GM10847 (cell line): ENCODE results near the gene PIK3AP1.

ENCODE experiments used
- POLR2A ChIP-seq: IDR thresholded peaks from 2 replicates; pipeline ENCODE4 v1.6.1; 2011; ENCODE audit not compliant: insufficient read length; ENCODE audit errors: extremely low read depth

The PIK3AP1 gene

GRCh38 chr10:96577069-96577468, 143.2 kb downstream of the PIK3AP1 start:
- no peak for TF ChIP-seq POLR2A

- no peak for TF ChIP-seq POLR2A
Measured at GRCh38 chr10:96576277-96576980, 143.9 kb downstream of the PIK3AP1 start.

DNA sequence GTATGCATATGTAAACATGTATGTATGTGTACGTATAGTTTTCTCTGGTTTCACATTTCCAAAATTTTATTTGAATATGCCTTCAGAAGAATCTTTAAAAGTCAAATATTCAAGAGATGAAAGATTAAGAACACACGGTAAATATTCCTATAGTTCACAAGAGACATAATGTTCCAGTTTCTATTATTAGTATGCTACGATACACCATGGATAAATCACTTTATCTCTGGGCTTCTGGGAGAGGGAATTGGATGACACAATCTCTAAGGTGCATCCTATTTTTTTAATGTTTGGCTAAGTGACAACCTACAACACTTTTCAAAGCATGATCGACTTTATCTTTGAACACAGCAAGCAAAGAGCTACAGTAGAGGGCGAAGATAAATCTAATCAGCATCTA, 147.3 kb downstream of the PIK3AP1 start:
- TF ChIP-seq POLR2A, result no peak

GRCh38 chr10:96570983-96571964, 149.0 kb downstream of the PIK3AP1 start:
- TF ChIP-seq POLR2A, result no peak

- no peak for TF ChIP-seq POLR2A
Measured at GRCh38 chr10:96570511-96570910, 149.8 kb downstream of the PIK3AP1 start.

- no peak for TF ChIP-seq POLR2A
Measured at GRCh38 chr10:96568402-96568801, 151.9 kb downstream of the PIK3AP1 start.

DNA sequence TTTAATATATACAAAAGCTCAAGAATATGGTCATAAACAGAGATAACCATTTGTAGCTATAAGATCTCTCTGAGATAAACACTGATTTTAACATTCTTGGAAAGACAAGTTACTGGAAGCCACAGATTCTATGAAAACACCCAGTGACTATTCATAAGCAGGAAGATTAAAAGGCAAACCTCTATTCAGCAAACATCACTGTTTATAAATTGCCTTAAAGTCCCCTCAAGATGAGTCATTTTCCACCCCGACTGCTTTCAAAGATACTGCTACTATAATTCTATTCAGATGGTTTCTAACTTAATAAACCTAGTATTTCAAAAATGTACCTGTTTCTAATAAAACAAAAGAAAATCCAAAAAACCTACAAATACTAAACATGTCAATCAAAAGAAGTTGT, 154.5 kb downstream of the PIK3AP1 start:
- no peak for TF ChIP-seq POLR2A

GRCh38 chr10:96560966-96561887, 159.1 kb downstream of the PIK3AP1 start:
- no peak for TF ChIP-seq POLR2A

- no peak for TF ChIP-seq POLR2A
Measured at GRCh38 chr10:96560489-96560888, 159.8 kb downstream of the PIK3AP1 start.

GRCh38 chr10:96556003-96556402, 164.3 kb downstream of the PIK3AP1 start:
- TF ChIP-seq POLR2A, result no peak

DNA sequence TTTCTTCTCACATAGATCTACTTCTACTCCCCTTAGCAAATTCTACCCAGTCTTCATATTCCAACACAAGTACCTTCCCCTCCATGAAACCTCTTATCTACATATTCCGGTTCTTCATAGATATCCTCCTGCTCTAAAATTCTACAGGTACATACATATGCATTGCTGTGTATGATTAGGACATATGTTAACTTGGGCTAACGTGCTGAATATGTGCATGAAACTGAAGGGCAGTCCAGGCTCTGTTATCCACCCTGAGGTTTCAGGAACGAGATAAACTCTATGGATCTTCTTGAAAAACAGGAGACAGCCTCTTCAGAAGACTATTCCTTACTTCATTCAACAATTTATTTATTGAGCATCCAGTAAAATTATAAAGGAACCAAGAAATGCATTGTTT, 165.0 kb downstream of the PIK3AP1 start:
- no peak for TF ChIP-seq POLR2A

GRCh38 chr10:96548589-96548988, 171.7 kb downstream of the PIK3AP1 start:
- no peak for TF ChIP-seq POLR2A
